HepG2 (cell line): ENCODE results near the gene CD300H.

ENCODE experiments used
- BRCA1 ChIP-seq: sonication (generic); formaldehyde crosslinking; IDR thresholded peaks from 2 replicates; pipeline ENCODE4 v1.4.0; 2020; ENCODE audit warnings: missing genetic modification reagents
- CHD4 ChIP-seq: fragments of 200-600 bp; sonication (generic); IDR thresholded peaks from 2 replicates; pipeline ENCODE4 v1.7.0; 2017; ENCODE audit warnings: mild to moderate bottlenecking, low read length, borderline replicate concordance
- CTCF ChIP-seq: sonication (generic); formaldehyde crosslinking; IDR thresholded peaks from 2 replicates; pipeline ENCODE4 v1.5.0; 2020; ENCODE audit warnings: mild to moderate bottlenecking, missing genetic modification reagents, moderate library complexity
- FIP1L1 ChIP-seq: fragments of 200-400 bp; formaldehyde crosslinking; IDR thresholded peaks from 2 replicates; pipeline ENCODE4 v1.6.1; 2018; ENCODE audit warnings: low read depth, mild to moderate bottlenecking, low read length, moderate library complexity, borderline replicate concordance; ENCODE audit not compliant: insufficient read depth
- HBP1 ChIP-seq: IDR thresholded peaks from 2 replicates; pipeline ENCODE4 v1.6.1; 2016; ENCODE audit warnings: low read depth, control low read depth
- IKZF5 ChIP-seq: IDR thresholded peaks from 2 replicates; pipeline ENCODE4 v1.6.1; 2018; ENCODE audit warnings: missing genetic modification reagents, mild to moderate bottlenecking, missing compliant biosample characterization
- JUN ChIP-seq: sonication (generic); formaldehyde crosslinking; IDR thresholded peaks from 2 replicates; pipeline ENCODE4 v1.4.0; 2020; ENCODE audit warnings: mild to moderate bottlenecking, missing genetic modification reagents
- MAFK ChIP-seq, 2 experiments: IDR thresholded peaks in 1 of 2; conservative IDR thresholded peaks in 1 of 2; 2 replicates each; pipeline ENCODE4 v1.6.1; 2011; ENCODE audit warnings: improper control_type of control experiment in 2 of 2, low read length in 2 of 2
- SAFB2 ChIP-seq: sonication (generic); formaldehyde crosslinking; IDR thresholded peaks from 2 replicates; pipeline ENCODE4 v1.5.1; 2020; ENCODE audit warnings: missing genetic modification reagents, low read depth, mild to moderate bottlenecking, borderline replicate concordance
- SMAD3 ChIP-seq: sonication (generic); formaldehyde crosslinking; IDR thresholded peaks from 2 replicates; pipeline ENCODE4 v1.4.0; 2020; ENCODE audit warnings: missing genetic modification reagents
- STAT6 ChIP-seq: sonication (generic); formaldehyde crosslinking; IDR thresholded peaks from 2 replicates; pipeline ENCODE4 v1.4.0; 2020; ENCODE audit warnings: missing genetic modification reagents, mild to moderate bottlenecking, borderline replicate concordance
- ZNF20 ChIP-seq: sonication (generic); formaldehyde crosslinking; IDR thresholded peaks from 2 replicates; pipeline ENCODE4 v1.4.0; 2020; ENCODE audit warnings: mild to moderate bottlenecking, moderate library complexity, missing genetic modification reagents

- TF ChIP-seq MAFK (conservative IDR thresholded peaks at IDR 0.05 in 1 of 2, IDR thresholded peaks at IDR 0.05 in 1 of 2; ENCODE audit: low read length in 2 of 2) = no peak
- no peak for TF ChIP-seq CTCF (CRISPR knock-in tag)
- TF ChIP-seq IKZF5 (CRISPR knock-in tag) = no peak
- TF ChIP-seq FIP1L1 = no peak
- TF ChIP-seq HBP1 (CRISPR knock-in tag) = no peak
- no peak for TF ChIP-seq STAT6 (CRISPR knock-in tag)
- TF ChIP-seq SAFB2 (CRISPR knock-in tag) = no peak
- no peak for TF ChIP-seq CHD4
- TF ChIP-seq JUN = no peak
- no peak for TF ChIP-seq BRCA1
- TF ChIP-seq SMAD3 = no peak
- no peak for TF ChIP-seq ZNF20 (CRISPR knock-in tag)
Measured at GRCh38 chr17:74532115-74532514, 35.2 kb downstream of the CD300H start.
